Osteoblast (primary cell): ENCODE data around the gene MAGOHB. TPM values are rescaled to one million over a fixed set of nuclear protein-coding genes. Genes with fewer than 3 reads are reported as not detected.

ENCODE experiments used
- DNase-seq: peaks from one replicate; pipeline ENCODE4 v3.0.0; 2011; ENCODE audit warnings: low spot score, mixed read lengths; ENCODE audit not compliant: insufficient read length; ENCODE audit errors: missing footprints
- H2AFZ ChIP-seq: 2 replicates; pipeline ENCODE4 v1.6.0; 2011; ENCODE audit warnings: mild to moderate bottlenecking, low read length
- H3K27ac ChIP-seq: 2 replicates; pipeline ENCODE4 v1.5.1; 2011; ENCODE audit warnings: mild to moderate bottlenecking, low read depth, low read length, moderate library complexity
- H3K27me3 ChIP-seq: 2 replicates; pipeline ENCODE4 v1.6.0; 2012; ENCODE audit warnings: mild to moderate bottlenecking, control low read depth, inconsistent platforms, low read length, moderate library complexity; ENCODE audit not compliant: insufficient read depth
- H3K36me3 ChIP-seq: 2 replicates; pipeline ENCODE4 v1.5.1; 2011; ENCODE audit warnings: mild to moderate bottlenecking, low read length, control low read depth, moderate library complexity; ENCODE audit not compliant: insufficient read depth
- H3K4me1 ChIP-seq: 2 replicates; pipeline ENCODE4 v1.5.1; 2011; ENCODE audit warnings: mild to moderate bottlenecking, low read length, control low read depth, moderate library complexity; ENCODE audit not compliant: insufficient read depth
- H3K4me2 ChIP-seq: 2 replicates; pipeline ENCODE4 v1.6.0; 2011; ENCODE audit warnings: mild to moderate bottlenecking, low read length; ENCODE audit not compliant: insufficient read depth
- H3K4me3 ChIP-seq: fragments of 200-600 bp; sonication (generic); 3 replicates; pipeline ENCODE4 v1.5.1; 2012; ENCODE audit warnings: mild to moderate bottlenecking, low read length, inconsistent platforms; ENCODE audit not compliant: insufficient read depth
- H3K79me2 ChIP-seq: 2 replicates; pipeline ENCODE4 v1.6.0; 2012; ENCODE audit warnings: mild to moderate bottlenecking, low read length, control low read depth, inconsistent platforms; ENCODE audit not compliant: insufficient read depth
- H3K9me3 ChIP-seq: 2 replicates; pipeline ENCODE4 v1.5.1; 2011; ENCODE audit warnings: low read depth, low read length, control low read depth
- H4K20me1 ChIP-seq: 2 replicates; pipeline ENCODE4 v1.6.0; 2012; ENCODE audit warnings: mild to moderate bottlenecking, low read length, control low read depth; ENCODE audit not compliant: insufficient read depth
- CTCF ChIP-seq: IDR thresholded peaks from 2 replicates; pipeline ENCODE4 v1.5.1; 2011; ENCODE audit warnings: mild to moderate bottlenecking, low read depth, low read length, moderate library complexity; ENCODE audit errors: extremely low read depth
- total RNA-seq: library from RNA; depleted of rRNA; stranded (reverse); fragments of >200 nt; gene quantifications from 2 replicates; pipeline ENCODE4 v1.2.3, GENCODE V29; 2012

Gene MAGOHB
- total RNA-seq, 1 donor, result 16.3 TPM

- H3K36me3 ChIP-seq, result peaks cover 33% of the 10 kb centered on the region
- no peak overlapping the region for H3K4me3 ChIP-seq
Measured at GRCh38 chr12:10610188-10610587, 3.2 kb downstream of the MAGOHB start.

GRCh38 chr12:10607885-10608458 is 5.4 kb downstream of the MAGOHB start:
- H3K4me3 ChIP-seq, result no peak overlapping the region
- no peaks in the 10 kb centered on the region for H3K27me3 ChIP-seq
- no peak overlapping the region for H2AFZ ChIP-seq
- H3K9me3 ChIP-seq, result no peaks in the 10 kb centered on the region
- H3K4me1 ChIP-seq, result peaks cover 12% of the 10 kb centered on the region
- H4K20me1 ChIP-seq, result no peaks in the 10 kb centered on the region
- TF ChIP-seq CTCF, result peak; percentile 48
- no peak overlapping the region for H3K27ac ChIP-seq
- H3K79me2 ChIP-seq, result peaks cover 18% of the 10 kb centered on the region
- no peak for DNase-seq
- no peak overlapping the region for H3K4me2 ChIP-seq
- H3K36me3 ChIP-seq, result peaks cover 35% of the 10 kb centered on the region

More at GRCh38 chr12:10610188-10610587, 3.2 kb downstream of the MAGOHB start:
- Histone ChIP-seq H2AFZ (no peak overlapping the region), H3K4me1 (peaks cover 16% of the 10 kb centered on the region), H3K4me2 (no peak overlapping the region), H3K27ac (no peak overlapping the region), H4K20me1 (no peaks in the 10 kb centered on the region), H3K9me3 (no peaks in the 10 kb centered on the region), H3K79me2 (peaks cover 23% of the 10 kb centered on the region), H3K27me3 (no peaks in the 10 kb centered on the region)
- no peak for TF ChIP-seq CTCF
- no peak for DNase-seq

GRCh38 chr12:10601860-10602259 is 11.5 kb downstream of the MAGOHB start:
- Histone ChIP-seq H3K9me3 (no peaks in the 10 kb centered on the region), H3K4me3 (no peak overlapping the region), H3K27me3 (no peaks in the 10 kb centered on the region), H3K36me3 (peaks cover 21% of the 10 kb centered on the region), H2AFZ (no peak overlapping the region), H3K27ac (no peak overlapping the region), H3K4me2 (no peak overlapping the region), H4K20me1 (no peaks in the 10 kb centered on the region), H3K79me2 (no peaks in the 10 kb centered on the region), H3K4me1 (no peaks in the 10 kb centered on the region)
- no peak for DNase-seq
- TF ChIP-seq CTCF, result no peak

- Histone ChIP-seq H4K20me1 (no peaks in the 10 kb centered on the region), H3K27ac (no peak overlapping the region), H3K27me3 (no peaks in the 10 kb centered on the region), H3K79me2 (no peaks in the 10 kb centered on the region), H3K4me2 (no peak overlapping the region), H3K4me1 (no peaks in the 10 kb centered on the region), H2AFZ (no peak overlapping the region), H3K9me3 (no peaks in the 10 kb centered on the region), H3K4me3 (no peak overlapping the region), H3K36me3 (peaks cover 18% of the 10 kb centered on the region)
- DNase-seq, result no peak
- no peak for TF ChIP-seq CTCF
Measured at GRCh38 chr12:10600988-10601387, 12.4 kb downstream of the MAGOHB start.
